Activated CD4-positive, alpha-beta T cell treated with anti-CD3 and anti-CD28 coated beads, Interleukin-2, amount 10 ng/mL, durations not matched to agents 24 days and 14 days (primary cell): Measurements from ENCODE around the gene SPDYC. TPM values are rescaled to one million over a fixed set of nuclear protein-coding genes. Genes with fewer than 3 reads are reported as not detected.

Experiments used
- DNase-seq: peaks from one replicate; pipeline ENCODE4 v3.0.0; 2022
- H3K27ac Mint-ChIP-seq: one replicate; pipeline ENCODE4 v1.8.0; 2022; ENCODE audit warnings: mild to moderate bottlenecking, mixed read lengths
- H3K27me3 Mint-ChIP-seq: one replicate; pipeline ENCODE4 v1.8.0; 2022; ENCODE audit warnings: mixed read lengths
- H3K36me3 Mint-ChIP-seq: one replicate; pipeline ENCODE4 v1.8.0; 2022; ENCODE audit warnings: low read depth, mild to moderate bottlenecking, mixed read lengths
- H3K4me1 Mint-ChIP-seq: one replicate; pipeline ENCODE4 v1.8.0; 2021; ENCODE audit warnings: mixed read lengths
- H3K4me3 Mint-ChIP-seq: one replicate; pipeline ENCODE4 v1.8.0; 2022; ENCODE audit warnings: mild to moderate bottlenecking, moderate library complexity, mixed read lengths
- H3K9me3 Mint-ChIP-seq: one replicate; pipeline ENCODE4 v1.8.0; 2021; ENCODE audit warnings: mixed read lengths
- intact Hi-C: fragments of 100-400 bp; cut with micrococcal nuclease; formaldehyde crosslinking; loops from one replicate; pipeline ENCODE4 v1.15.1; 2023
- total RNA-seq: library from RNA; stranded (reverse); gene quantifications from 2 replicates; pipeline ENCODE4 v1.2.3, GENCODE V29; 2022

SPDYC gene
- not detected in 2 replicates for total RNA-seq

- Mint-ChIP-seq H3K27ac (peak within 1 kb of the TSS; percentile 87), H3K4me3 (no peak within 1 kb of the TSS), H3K27me3 (peaks cover 3% of the 10 kb centered on the region), H3K36me3 (no peaks in the 10 kb centered on the region), H3K9me3 (no peaks in the 10 kb centered on the region), H3K4me1 (peaks cover 10% of the 10 kb centered on the region)
- intact Hi-C loops = no loop called here
- no peak for DNase-seq
Measured at GRCh38 chr11:65170058-65170534, at the start of gene SPDYC. Gene SPDYC (plus strand): TSS chr11:65170233. CDS start chr11:65171358, 1,125 bp downstream.

- Mint-ChIP-seq H3K4me1 (peaks cover 39% of the 10 kb centered on the region), H3K27ac (peak overlapping the region; percentile 100), H3K27me3 (no peaks in the 10 kb centered on the region), H3K36me3 (peaks cover 63% of the 10 kb centered on the region), H3K4me3 (peak overlapping the region; percentile 100), H3K9me3 (no peaks in the 10 kb centered on the region)
- intact Hi-C loops = no loop called here
- no peak for DNase-seq
Measured at GRCh38 chr11:65120831-65121230, 49.2 kb upstream of the SPDYC start.

GRCh38 chr11:65121447-65121864 lies 48.6 kb upstream of the SPDYC start:
- intact Hi-C loops = no loop called here
- peak; percentile 83 for DNase-seq
- H3K4me1 Mint-ChIP-seq = peaks cover 37% of the 10 kb centered on the region
- H3K9me3 Mint-ChIP-seq = no peaks in the 10 kb centered on the region
- H3K27me3 Mint-ChIP-seq = no peaks in the 10 kb centered on the region
- H3K36me3 Mint-ChIP-seq = peaks cover 65% of the 10 kb centered on the region
- peak overlapping the region; percentile 100 for H3K4me3 Mint-ChIP-seq
- peak overlapping the region; percentile 100 for H3K27ac Mint-ChIP-seq

- H3K36me3 Mint-ChIP-seq = peaks cover 66% of the 10 kb centered on the region
- peak within 1 kb of the TSS; percentile 100 for H3K27ac Mint-ChIP-seq
- H3K4me1 Mint-ChIP-seq = peaks cover 37% of the 10 kb centered on the region
- peak within 1 kb of the TSS; percentile 100 for H3K4me3 Mint-ChIP-seq
- DNase-seq = peak; percentile 100
- H3K27me3 Mint-ChIP-seq = no peaks in the 10 kb centered on the region
- no peaks in the 10 kb centered on the region for H3K9me3 Mint-ChIP-seq
- intact Hi-C loops = loop anchor here (1.0 kb wide), 5 partner anchors 12 to 205 kb away; partner anchors contain the start of genes ATG2A, CDCA5, POLA2 and SYVN1
Measured at GRCh38 chr11:65121865-65122696, 48.0 kb upstream of the SPDYC start, which contains the start of the genes FAU and MRPL49. Gene FAU (minus strand): TSS chr11:65122134. CDS start chr11:65121813, 321 bp downstream. Gene MRPL49 (plus strand): TSS chr11:65122321. CDS start chr11:65122347, 26 bp downstream.

- H3K4me1 Mint-ChIP-seq = peaks cover 22% of the 10 kb centered on the region
- peak; percentile 54 for DNase-seq
- H3K27me3 Mint-ChIP-seq = no peaks in the 10 kb centered on the region
- H3K27ac Mint-ChIP-seq = no peak overlapping the region
- H3K4me3 Mint-ChIP-seq = peak overlapping the region; percentile 57
- no peaks in the 10 kb centered on the region for H3K9me3 Mint-ChIP-seq
- peaks cover 60% of the 10 kb centered on the region for H3K36me3 Mint-ChIP-seq
- intact Hi-C loops = no loop called here
Measured at GRCh38 chr11:65124480-65125196, 45.4 kb upstream of the SPDYC start.

- no peaks in the 10 kb centered on the region for H3K9me3 Mint-ChIP-seq
- peaks cover 19% of the 10 kb centered on the region for H3K4me1 Mint-ChIP-seq
- no peaks in the 10 kb centered on the region for H3K27me3 Mint-ChIP-seq
- H3K27ac Mint-ChIP-seq = no peak overlapping the region
- peak; percentile 53 for DNase-seq
- intact Hi-C loops = no loop called here
- peaks cover 57% of the 10 kb centered on the region for H3K36me3 Mint-ChIP-seq
- no peak overlapping the region for H3K4me3 Mint-ChIP-seq
Measured at GRCh38 chr11:65125197-65126056, 44.6 kb upstream of the SPDYC start.

- peaks cover 14% of the 10 kb centered on the region for H3K4me1 Mint-ChIP-seq
- intact Hi-C loops = no loop called here
- H3K4me3 Mint-ChIP-seq = no peak overlapping the region
- H3K27me3 Mint-ChIP-seq = no peaks in the 10 kb centered on the region
- H3K36me3 Mint-ChIP-seq = peaks cover 54% of the 10 kb centered on the region
- H3K9me3 Mint-ChIP-seq = no peaks in the 10 kb centered on the region
- DNase-seq = peak; percentile 54
- no peak overlapping the region for H3K27ac Mint-ChIP-seq
Measured at GRCh38 chr11:65126624-65127274, 43.3 kb upstream of the SPDYC start.

- intact Hi-C loops = no loop called here
- peaks cover 50% of the 10 kb centered on the region for H3K36me3 Mint-ChIP-seq
- H3K27me3 Mint-ChIP-seq = no peaks in the 10 kb centered on the region
- no peak overlapping the region for H3K4me3 Mint-ChIP-seq
- peak; percentile 58 for DNase-seq
- no peaks in the 10 kb centered on the region for H3K9me3 Mint-ChIP-seq
- H3K27ac Mint-ChIP-seq = no peak overlapping the region
- H3K4me1 Mint-ChIP-seq = peaks cover 12% of the 10 kb centered on the region
Measured at GRCh38 chr11:65127473-65128181, 42.4 kb upstream of the SPDYC start.

GRCh38 chr11:65128182-65129145 lies 41.6 kb upstream of the SPDYC start:
- Mint-ChIP-seq H3K4me3 (no peak overlapping the region), H3K9me3 (no peaks in the 10 kb centered on the region), H3K36me3 (peaks cover 52% of the 10 kb centered on the region), H3K27me3 (no peaks in the 10 kb centered on the region), H3K27ac (no peak overlapping the region), H3K4me1 (peaks cover 20% of the 10 kb centered on the region)
- intact Hi-C loops = no loop called here
- peak; percentile 55 for DNase-seq

GRCh38 chr11:65129649-65130441 lies 40.2 kb upstream of the SPDYC start:
- H3K4me1 Mint-ChIP-seq = peaks cover 18% of the 10 kb centered on the region
- DNase-seq = peak; percentile 56
- H3K36me3 Mint-ChIP-seq = peaks cover 46% of the 10 kb centered on the region
- H3K4me3 Mint-ChIP-seq = no peak overlapping the region
- intact Hi-C loops = no loop called here
- H3K27me3 Mint-ChIP-seq = no peaks in the 10 kb centered on the region
- H3K27ac Mint-ChIP-seq = no peak overlapping the region
- H3K9me3 Mint-ChIP-seq = no peaks in the 10 kb centered on the region
